Measurements from ENCODE around the gene ABHD15. TPM values are rescaled to one million over a fixed set of nuclear protein-coding genes. Genes with fewer than 3 reads are reported as not detected.

Gene ABHD15
- total RNA-seq, 1 donor from 2014 or later: 13.3 TPM

DNA sequence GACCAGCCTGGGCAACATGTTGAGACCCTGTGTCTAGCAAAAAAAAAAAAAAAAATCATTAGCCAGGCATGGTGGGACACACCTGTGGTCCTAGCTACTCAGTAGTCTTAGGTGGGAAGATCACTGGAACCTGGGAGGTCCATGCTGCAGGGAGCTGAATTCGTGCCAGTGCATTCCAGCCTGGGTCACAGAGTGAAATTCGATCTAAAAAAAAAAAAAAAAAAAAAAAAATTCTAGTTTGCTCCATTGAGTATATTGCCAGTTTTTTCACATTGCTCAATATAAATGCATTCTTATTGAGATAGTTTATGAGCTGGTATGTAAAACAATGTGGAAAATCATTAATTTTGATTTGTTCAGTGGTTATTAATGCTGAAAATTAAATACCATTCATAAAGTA is 52.0 kb downstream of the ABHD15 start:
- no peak overlapping the region for H3K27ac ChIP-seq
- no peaks in the 10 kb centered on the region for H3K27me3 ChIP-seq
- TF ChIP-seq POLR2A (IDR thresholded peaks at IDR 0.05): no peak
- TF ChIP-seq CTCF (IDR thresholded peaks at IDR 0.05): no peak
- no peak for TF ChIP-seq POLR2AphosphoS5 (IDR thresholded peaks at IDR 0.05; ENCODE audit: insufficient read depth in 1 of 2, low read depth in 1 of 2)
- no peaks in the 10 kb centered on the region for H3K4me1 ChIP-seq
- peaks cover 0 to 44% of the 10 kb centered on the region in 2 donors for H3K36me3 ChIP-seq
- DNase-seq (ENCODE audit: extremely low spot score in 2 of 2): no peak
- H3K4me3 ChIP-seq: no peak overlapping the region
- intact Hi-C loops (cut with DNase I): no loop called here
- H3K9me3 ChIP-seq: no peaks in the 10 kb centered on the region

- Histone ChIP-seq H3K27ac (no peak overlapping the region), H3K27me3 (no peaks in the 10 kb centered on the region), H3K9me3 (no peaks in the 10 kb centered on the region), H3K4me1 (no peaks in the 10 kb centered on the region), H3K4me3 (no peak overlapping the region), H3K36me3 (peaks cover 0 to 37% of the 10 kb centered on the region in 2 donors)
- intact Hi-C loops (cut with DNase I): no loop called here
- no peak for TF ChIP-seq POLR2A (IDR thresholded peaks at IDR 0.05)
- no peak for TF ChIP-seq POLR2AphosphoS5 (IDR thresholded peaks at IDR 0.05; ENCODE audit: insufficient read depth in 1 of 2, low read depth in 1 of 2)
- TF ChIP-seq CTCF (IDR thresholded peaks at IDR 0.05): no peak
- no peak for DNase-seq (ENCODE audit: extremely low spot score in 2 of 2)
Measured at GRCh38 chr17:29510953-29511352, 55.9 kb downstream of the ABHD15 start.

Other genes with a start within 250 kb of the ABHD15 start
- gene TAOK1, start 176.7 kb downstream of the ABHD15 start, total RNA-seq: 42.2 TPM
- 61.1 TPM for gene TP53I13, start 1.7 kb upstream of the ABHD15 start, total RNA-seq
- gene GIT1, start 22.6 kb upstream of the ABHD15 start, total RNA-seq: 39.8 TPM
- 7.9 TPM for gene ANKRD13B, start 26.1 kb upstream of the ABHD15 start, total RNA-seq
- gene CORO6, start 55.9 kb upstream of the ABHD15 start, total RNA-seq: 23.6 TPM